HepG2 (cell line): ENCODE measurements around the gene ESYT2. TPM values are rescaled to one million over a fixed set of nuclear protein-coding genes. Genes with fewer than 3 reads are reported as not detected.

ENCODE experiments used
- ATAD3A ChIP-seq: sonication (generic); formaldehyde crosslinking; IDR thresholded peaks from 2 replicates; pipeline ENCODE4 v1.4.0; 2020; ENCODE audit warnings: missing genetic modification reagents
- BRF2 ChIP-seq: sonication (generic); formaldehyde crosslinking; IDR thresholded peaks from 2 replicates; pipeline ENCODE4 v1.8.1; 2022; ENCODE audit warnings: mild to moderate bottlenecking, missing genetic modification reagents
- DBP ChIP-seq: sonication (generic); formaldehyde crosslinking; IDR thresholded peaks from 2 replicates; pipeline ENCODE4 v1.4.0; 2020; ENCODE audit warnings: missing genetic modification reagents; ENCODE audit errors: not compliant biosample characterization
- FOSL2 ChIP-seq: sonication (generic); formaldehyde crosslinking; IDR thresholded peaks from 2 replicates; pipeline ENCODE4 v1.4.0; 2020; ENCODE audit warnings: missing genetic modification reagents
- FOXO4 ChIP-seq: sonication (generic); formaldehyde crosslinking; conservative IDR thresholded peaks from 2 replicates; pipeline ENCODE4 v1.8.1; 2023; ENCODE audit warnings: missing genetic modification reagents
- JARID2 ChIP-seq: sonication (generic); formaldehyde crosslinking; IDR thresholded peaks from 2 replicates; pipeline ENCODE4 v1.8.1; 2023; ENCODE audit warnings: missing genetic modification reagents, inconsistent platforms; ENCODE audit not compliant: insufficient replicate concordance
- NFRKB ChIP-seq: fragments of 450-650 bp; IDR thresholded peaks from 2 replicates; pipeline ENCODE4 v1.6.1; 2017
- NR2F2 ChIP-seq: IDR thresholded peaks from 2 replicates; pipeline ENCODE4 v1.6.1; 2012; ENCODE audit warnings: low read depth, inconsistent platforms, borderline replicate concordance
- PCBP2 ChIP-seq: fragments of 200-400 bp; formaldehyde crosslinking; optimal IDR thresholded peaks from 2 replicates; pipeline ENCODE3; 2018; ENCODE audit warnings: low read length, low read depth; ENCODE audit not compliant: poor library complexity, severe bottlenecking
- SKI ChIP-seq: fragments of 450-650 bp; IDR thresholded peaks from one replicate; pipeline ENCODE4 v1.6.1; 2018; ENCODE audit warnings: mild to moderate bottlenecking; ENCODE audit not compliant: partially characterized antibody
- SNAPC5 ChIP-seq: sonication (generic); formaldehyde crosslinking; IDR thresholded peaks from 2 replicates; pipeline ENCODE4 v1.8.1; 2023; ENCODE audit warnings: mild to moderate bottlenecking, missing genetic modification reagents, borderline replicate concordance
- TAF15 ChIP-seq: fragments of 200-400 bp; formaldehyde crosslinking; IDR thresholded peaks from one replicate; pipeline ENCODE4 v1.6.1; 2018; ENCODE audit warnings: mild to moderate bottlenecking, low read depth, low read length; ENCODE audit not compliant: poor library complexity, severe bottlenecking
- THRA ChIP-seq: sonication (generic); formaldehyde crosslinking; IDR thresholded peaks from 2 replicates; pipeline ENCODE4 v1.4.0; 2020; ENCODE audit warnings: missing genetic modification reagents, borderline replicate concordance
- TP53 ChIP-seq: sonication (generic); formaldehyde crosslinking; conservative IDR thresholded peaks from 2 replicates; pipeline ENCODE4 v1.4.0; 2020; ENCODE audit warnings: missing genetic modification reagents
- ZKSCAN1 ChIP-seq: fragments of 150-350 bp; IDR thresholded peaks from 2 replicates; pipeline ENCODE4 v1.6.1; 2014; ENCODE audit warnings: low read length
- ZNF552 ChIP-seq: sonication (generic); formaldehyde crosslinking; IDR thresholded peaks from 2 replicates; pipeline ENCODE4 v1.9.0; 2022; ENCODE audit warnings: missing genetic modification reagents, mild to moderate bottlenecking, borderline replicate concordance
- ZNF639 ChIP-seq: conservative IDR thresholded peaks from 2 replicates; pipeline ENCODE4 v1.6.1; 2018; ENCODE audit warnings: missing genetic modification reagents
- ZNF773 ChIP-seq: sonication (generic); formaldehyde crosslinking; IDR thresholded peaks from 2 replicates; pipeline ENCODE4 v1.4.0; 2020; ENCODE audit warnings: missing genetic modification reagents, borderline replicate concordance
- ZNF800 ChIP-seq: sonication (generic); formaldehyde crosslinking; IDR thresholded peaks from 2 replicates; pipeline ENCODE4 v1.4.0; 2020; ENCODE audit warnings: missing genetic modification reagents
- ZNF850 ChIP-seq: sonication (generic); formaldehyde crosslinking; conservative IDR thresholded peaks from 2 replicates; pipeline ENCODE4 v1.9.0; 2021; ENCODE audit warnings: mild to moderate bottlenecking, missing genetic modification reagents
- ZNF879 ChIP-seq: sonication (generic); formaldehyde crosslinking; IDR thresholded peaks from 2 replicates; pipeline ENCODE4 v1.8.1; 2023; ENCODE audit warnings: missing genetic modification reagents
- polyA plus RNA-seq, 8 experiments: library from polyadenylated mRNA; depleted of rRNA in 3 of 8; stranded (reverse) in 7 of 8; unstranded in 1 of 8; fragments of >200 nt; fragmentation: Illumina TruSeq in 4 of 8; extraction: Trizol in 4 of 8; gene quantifications; 2 replicates each; pipeline versions ENCODE4 v1.2.1 to v1.2.3, GENCODE V29; 2011 to 2016; ENCODE audit warnings: low read depth in 4 of 8, missing spikeins in 1 of 8, mixed read lengths in 1 of 8; ENCODE audit not compliant: insufficient read depth in 1 of 8
- total RNA-seq, 5 experiments: library from RNA; depleted of rRNA; stranded (reverse); fragments of >200 nt; fragmentation: Illumina TruSeq; extraction: Trizol; gene quantifications; 2 replicates each; pipeline ENCODE4 v1.2.3, GENCODE V29; 2016; ENCODE audit warnings: low read depth in 1 of 5

Gene ESYT2
- total and polyA plus RNA-seq, 2 of the 13 experiments (the other 11 are each of a cell fraction or from before 2014, with no cell fraction given): 28.5 to 37.3 TPM

GRCh38 chr7:158704524-158705233 lies 124.6 kb downstream of the ESYT2 start, which contains the start of gene NCAPG2 (continued):
- peak; percentile 62; the same call in 1 of the 2 replicates for TF ChIP-seq BRF2 (CRISPR knock-in tag)
- TF ChIP-seq ZNF639: peak; percentile 66; the same call in 1 of the 2 replicates
- peak; percentile 51 for TF ChIP-seq SKI
- TF ChIP-seq DBP (CRISPR knock-in tag): no peak
- no peak for TF ChIP-seq ZNF773 (CRISPR knock-in tag)
- TF ChIP-seq FOXO4 (CRISPR knock-in tag): no peak
- peak; percentile 75 for TF ChIP-seq TAF15
- TF ChIP-seq ATAD3A (CRISPR knock-in tag): no peak
- TF ChIP-seq ZKSCAN1: no peak
- TF ChIP-seq ZNF552 (CRISPR knock-in tag): no peak
- no peak for TF ChIP-seq FOSL2 (CRISPR knock-in tag)
- no peak for TF ChIP-seq NR2F2
- no peak for TF ChIP-seq ZNF850 (CRISPR knock-in tag)
- TF ChIP-seq THRA (CRISPR knock-in tag): 0 out of 2 replicates have a peak, but pooled peaks have one; percentile 23
- TF ChIP-seq TP53 (CRISPR knock-in tag): no peak
- TF ChIP-seq SNAPC5 (CRISPR knock-in tag): 0 out of 2 replicates have a peak, but pooled peaks have one; percentile 80
- TF ChIP-seq JARID2: no peak
- TF ChIP-seq ZNF879: no peak
- no peak for TF ChIP-seq NFRKB
- no peak for TF ChIP-seq PCBP2
- TF ChIP-seq ZNF800: peak; percentile 93
